GM12878 (cell line): ENCODE measurements around the gene CARD14.

Experiments
- ASH2L ChIP-seq: fragments of 300-600, 200-600 bp; sonication (generic); IDR thresholded peaks from 2 replicates; pipeline ENCODE4 v1.6.1; 2017; ENCODE audit warnings: low read depth, mild to moderate bottlenecking, borderline replicate concordance
- ZNF274 ChIP-seq: IDR thresholded peaks from one replicate; pipeline ENCODE4 v1.8.0; 2011; ENCODE audit not compliant: insufficient read length, insufficient read depth

DNA sequence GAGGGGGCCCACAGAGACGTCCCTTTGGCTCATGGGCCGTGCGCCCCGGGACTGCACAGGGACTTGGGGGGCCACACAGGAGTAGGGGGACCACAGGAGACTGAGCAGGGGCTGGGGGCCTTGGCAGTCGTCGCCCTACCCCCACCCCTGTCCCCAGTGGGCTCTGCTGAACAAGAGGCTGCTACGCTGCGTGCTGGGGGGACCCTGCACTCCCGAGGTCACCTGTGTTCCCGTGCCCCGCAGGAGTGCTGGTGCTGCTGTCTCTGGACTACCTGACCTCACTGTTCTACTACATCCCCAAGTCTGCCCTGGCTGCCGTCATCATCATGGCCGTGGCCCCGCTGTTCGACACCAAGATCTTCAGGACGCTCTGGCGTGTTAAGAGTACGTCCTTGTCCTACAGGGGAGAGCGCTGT lies 76.4 kb downstream of the CARD14 start:
- no peak for TF ChIP-seq ASH2L
- TF ChIP-seq ZNF274: no peak
